Hematopoietic multipotent progenitor cell treated with erythropoietin and hydrocortisone succinate and interleukin-3 and kit ligand, for 8 days (in vitro differentiated cells): ENCODE results near the gene PSMG3.
A peak's percentile ranks its signal among the peaks of the same experiment; 100 is the strongest.

Experiments used
- DNase-seq: peaks from one replicate; pipeline ENCODE4 v3.0.0-alpha.2; 2015

PSMG3 gene

DNA sequence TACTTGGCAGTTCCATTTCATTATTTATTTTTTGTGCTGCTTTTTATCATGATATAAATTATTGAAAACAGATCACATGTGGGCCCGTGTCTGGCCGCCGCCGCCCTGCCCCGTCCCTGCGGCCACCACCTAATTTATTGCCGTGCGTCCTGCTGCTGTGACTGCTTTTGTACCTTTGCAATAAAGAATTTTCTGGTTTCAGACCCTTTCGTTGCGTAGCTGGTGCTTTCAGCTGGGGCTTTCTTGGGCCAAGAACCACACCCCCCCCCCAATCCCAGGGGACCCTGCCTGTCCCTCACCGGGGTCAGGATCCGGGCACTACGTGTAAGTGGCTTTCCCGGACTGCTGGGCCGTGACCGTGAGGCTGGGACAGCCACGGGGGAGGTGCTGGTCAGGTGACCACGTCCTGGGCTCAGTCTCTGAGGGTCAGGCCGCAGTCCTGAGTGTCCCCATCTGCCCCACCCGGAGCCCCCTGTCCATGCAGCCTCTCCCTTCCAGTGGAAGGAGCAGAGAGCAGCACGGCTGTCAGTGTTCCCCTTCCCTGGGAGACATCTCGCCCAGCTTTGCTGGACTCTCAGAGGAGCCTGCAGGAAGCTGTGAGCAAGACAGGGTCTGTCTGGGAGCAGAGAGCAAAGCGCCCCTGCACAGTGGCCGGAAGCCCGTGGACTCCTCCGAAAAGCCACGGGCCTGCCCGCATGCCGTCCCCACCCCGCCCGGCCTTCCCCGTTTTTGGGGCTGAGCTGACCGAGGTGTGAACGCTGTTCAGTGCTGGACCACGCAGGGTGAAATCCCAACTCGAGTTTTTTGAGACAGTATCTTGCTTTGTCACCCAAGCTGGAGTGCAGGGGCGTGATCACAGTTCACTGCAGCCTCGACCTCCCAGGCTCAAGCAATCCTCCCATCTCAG lies 26.7 kb downstream of the PSMG3 start:
- DNase-seq, result no peak

DNA sequence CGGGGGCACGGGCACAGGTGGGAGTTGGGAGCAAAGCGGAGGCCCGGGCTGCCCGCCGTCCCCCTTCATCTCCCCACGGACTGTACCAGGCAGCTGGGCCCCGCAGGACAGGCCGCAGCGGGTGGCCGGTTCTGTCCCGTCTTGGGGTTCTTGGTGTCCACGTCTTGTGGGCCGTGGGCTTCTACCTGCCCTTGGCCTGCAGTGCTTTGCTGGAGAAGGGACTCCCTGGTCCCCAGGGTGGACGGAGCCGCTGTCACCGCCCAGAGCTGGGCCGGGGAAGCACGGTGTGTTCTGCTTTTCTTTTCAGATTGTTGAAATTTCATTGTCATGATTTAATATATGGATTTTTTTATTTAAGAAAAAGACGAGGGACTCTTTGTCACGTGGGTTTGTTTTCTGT lies 27.5 kb downstream of the PSMG3 start:
- no peak for DNase-seq

DNA sequence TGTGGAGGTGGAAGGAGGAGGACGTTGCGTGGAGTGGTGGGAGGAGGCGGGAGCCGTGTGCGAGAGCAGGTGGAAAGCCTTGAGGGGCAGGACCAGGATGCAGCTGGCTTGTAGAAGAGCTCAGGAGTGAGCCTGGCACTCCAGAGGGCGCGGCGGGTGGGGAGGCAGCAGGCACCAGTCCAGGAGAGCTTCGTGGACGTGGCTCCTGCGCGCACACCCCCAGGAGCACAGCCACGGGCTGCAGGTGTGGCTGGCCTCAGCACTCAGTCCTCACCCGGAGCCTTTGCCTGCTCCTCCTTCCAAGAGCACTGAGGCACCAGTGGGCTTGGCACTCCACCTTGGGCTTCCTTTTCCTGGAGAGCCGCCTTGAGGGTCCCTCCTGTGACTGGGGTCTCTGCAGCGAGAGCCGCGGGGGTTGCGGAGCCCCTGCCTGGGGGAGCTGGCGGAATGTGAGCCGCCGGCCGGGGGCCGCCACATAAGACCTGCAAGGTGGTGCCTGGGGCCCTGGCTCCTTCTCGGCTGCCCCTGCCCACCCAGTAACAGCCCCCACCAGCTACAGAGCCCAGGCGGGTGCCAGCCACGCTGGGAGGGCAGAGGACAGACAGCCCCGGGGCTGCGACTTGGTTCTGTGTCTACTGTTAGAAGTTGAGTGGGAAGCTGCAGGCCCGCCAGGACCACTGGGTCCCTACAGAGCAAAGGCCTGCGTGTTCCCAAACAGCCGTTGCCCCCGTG lies 28.2 kb downstream of the PSMG3 start:
- no peak for DNase-seq

DNA sequence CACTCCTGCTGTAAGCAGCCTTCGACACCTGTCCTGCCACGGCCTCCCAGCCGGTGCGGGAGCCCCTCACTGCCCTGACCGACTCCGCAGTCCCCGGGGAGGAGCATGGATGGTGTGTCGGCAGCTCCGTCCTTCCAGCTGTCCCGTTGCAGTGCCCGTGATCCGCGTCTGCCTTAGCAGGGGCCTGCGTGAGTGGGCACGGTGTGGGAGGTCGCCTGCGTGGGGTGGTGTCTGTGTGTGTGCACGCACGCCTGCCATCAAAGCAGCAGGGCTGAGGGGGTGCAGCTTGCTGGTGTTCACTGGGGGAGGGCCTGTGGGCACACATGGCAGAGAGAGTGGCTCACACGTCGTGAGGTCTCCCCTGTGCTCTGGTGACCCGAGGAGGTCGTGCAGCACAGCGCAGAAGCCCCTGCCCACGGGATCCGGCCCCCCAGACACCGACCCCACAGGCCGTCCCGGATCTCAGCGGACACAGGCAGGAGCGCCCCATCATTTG lies 29.0 kb downstream of the PSMG3 start:
- no peak for DNase-seq

DNA sequence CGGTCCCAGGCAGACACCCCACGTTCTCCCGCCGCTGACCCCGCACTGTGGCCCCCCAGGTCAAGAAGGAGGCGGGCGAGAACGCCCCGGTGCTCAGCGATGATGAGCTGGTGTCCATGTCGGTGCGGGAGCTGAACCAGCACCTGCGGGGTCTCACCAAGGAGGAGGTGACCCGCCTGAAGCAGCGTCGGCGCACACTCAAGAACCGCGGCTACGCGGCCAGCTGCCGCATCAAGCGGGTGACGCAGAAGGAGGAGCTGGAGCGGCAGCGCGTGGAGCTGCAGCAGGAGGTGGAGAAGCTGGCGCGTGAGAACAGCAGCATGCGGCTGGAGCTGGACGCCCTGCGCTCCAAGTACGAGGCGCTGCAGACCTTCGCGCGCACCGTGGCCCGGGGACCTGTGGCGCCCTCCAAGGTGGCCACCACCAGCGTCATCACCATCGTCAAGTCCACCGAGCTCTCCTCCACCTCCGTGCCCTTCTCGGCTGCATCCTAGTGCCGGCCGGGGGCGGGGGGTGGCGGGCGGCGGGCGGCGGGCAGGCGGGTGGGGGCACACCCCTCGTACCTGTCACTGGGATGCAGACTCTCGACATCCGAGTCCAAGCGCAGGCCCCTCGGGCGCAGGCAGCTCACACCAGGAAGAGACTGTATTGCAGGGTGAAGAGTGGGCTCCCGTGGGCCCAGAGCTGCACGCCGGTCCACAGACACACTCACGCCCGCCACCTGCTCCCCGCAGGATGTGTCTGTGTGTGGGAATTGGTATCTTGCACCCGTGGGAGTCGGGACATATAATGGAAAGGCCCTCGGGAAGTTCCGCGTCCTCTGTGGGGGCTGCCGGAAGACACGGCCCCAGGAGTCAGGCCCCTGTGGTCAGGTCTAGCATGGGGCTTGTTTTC lies 29.7 kb downstream of the PSMG3 start:
- no peak for DNase-seq

DNA sequence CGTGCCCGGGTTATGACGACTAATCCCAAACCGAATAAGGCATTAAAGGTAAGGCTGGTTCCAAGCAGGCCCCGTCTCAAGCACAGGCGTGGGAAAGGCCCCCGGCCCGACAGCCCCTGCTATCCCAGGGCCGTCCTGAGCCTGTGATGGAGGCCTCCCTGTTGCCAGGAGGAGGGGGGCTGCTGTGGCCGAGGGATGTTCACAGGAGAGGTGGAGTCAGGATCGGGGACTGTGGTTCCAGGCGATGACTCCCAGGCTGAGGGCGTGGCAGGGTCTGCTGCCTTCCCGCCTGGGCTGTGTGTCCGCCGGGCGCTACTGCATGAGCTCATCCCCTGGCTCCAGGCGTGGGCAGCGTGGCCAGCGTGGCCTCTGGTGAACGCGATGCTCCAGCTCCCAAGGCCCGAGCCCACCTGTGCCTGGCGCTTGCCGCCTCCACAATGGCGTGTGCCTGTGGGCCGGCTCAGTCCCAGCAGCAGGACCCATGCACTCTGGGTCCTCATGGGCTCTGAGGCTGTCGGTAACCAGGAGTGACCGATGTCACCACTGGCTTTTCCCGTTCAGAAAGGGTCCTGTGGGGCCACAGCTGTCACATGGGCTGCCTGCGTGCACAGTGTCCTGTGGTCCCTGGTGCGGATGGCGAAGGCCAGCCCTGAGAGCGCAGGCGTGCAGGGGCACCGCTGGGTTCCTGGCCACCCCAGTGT lies 30.5 kb downstream of the PSMG3 start:
- DNase-seq, result no peak

DNA sequence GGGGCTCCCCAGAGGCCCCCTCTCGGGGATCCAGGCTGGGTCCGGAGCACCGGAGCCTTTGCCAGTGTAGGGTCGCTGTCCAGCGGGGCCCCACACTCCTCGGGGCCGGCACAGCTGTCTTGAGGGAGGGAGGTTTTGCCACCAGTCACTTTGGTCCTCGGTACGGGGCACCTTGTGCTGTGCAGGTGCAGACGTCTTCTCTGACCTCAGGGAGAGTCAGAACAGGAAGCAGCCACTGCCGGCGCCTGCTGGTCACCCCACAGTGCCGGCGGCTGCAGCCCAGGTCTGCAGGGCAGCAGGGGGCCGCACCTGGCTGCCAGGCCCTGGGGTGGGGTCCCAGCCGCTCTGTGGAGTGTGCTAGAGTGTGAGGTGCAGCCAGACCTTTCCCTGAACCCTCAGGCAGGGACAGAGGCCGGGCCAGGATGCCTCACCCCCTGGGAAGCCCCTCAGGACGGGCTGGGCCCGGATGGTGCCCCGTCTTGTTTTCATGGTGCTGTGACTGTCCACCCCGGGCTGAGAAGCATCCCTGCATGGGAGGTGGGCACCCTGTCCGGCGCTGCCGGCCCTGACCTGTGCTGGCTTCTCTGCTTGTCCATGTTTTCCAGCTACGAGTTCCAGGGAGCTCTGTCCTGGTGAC lies 31.2 kb downstream of the PSMG3 start:
- DNase-seq, result no peak

DNA sequence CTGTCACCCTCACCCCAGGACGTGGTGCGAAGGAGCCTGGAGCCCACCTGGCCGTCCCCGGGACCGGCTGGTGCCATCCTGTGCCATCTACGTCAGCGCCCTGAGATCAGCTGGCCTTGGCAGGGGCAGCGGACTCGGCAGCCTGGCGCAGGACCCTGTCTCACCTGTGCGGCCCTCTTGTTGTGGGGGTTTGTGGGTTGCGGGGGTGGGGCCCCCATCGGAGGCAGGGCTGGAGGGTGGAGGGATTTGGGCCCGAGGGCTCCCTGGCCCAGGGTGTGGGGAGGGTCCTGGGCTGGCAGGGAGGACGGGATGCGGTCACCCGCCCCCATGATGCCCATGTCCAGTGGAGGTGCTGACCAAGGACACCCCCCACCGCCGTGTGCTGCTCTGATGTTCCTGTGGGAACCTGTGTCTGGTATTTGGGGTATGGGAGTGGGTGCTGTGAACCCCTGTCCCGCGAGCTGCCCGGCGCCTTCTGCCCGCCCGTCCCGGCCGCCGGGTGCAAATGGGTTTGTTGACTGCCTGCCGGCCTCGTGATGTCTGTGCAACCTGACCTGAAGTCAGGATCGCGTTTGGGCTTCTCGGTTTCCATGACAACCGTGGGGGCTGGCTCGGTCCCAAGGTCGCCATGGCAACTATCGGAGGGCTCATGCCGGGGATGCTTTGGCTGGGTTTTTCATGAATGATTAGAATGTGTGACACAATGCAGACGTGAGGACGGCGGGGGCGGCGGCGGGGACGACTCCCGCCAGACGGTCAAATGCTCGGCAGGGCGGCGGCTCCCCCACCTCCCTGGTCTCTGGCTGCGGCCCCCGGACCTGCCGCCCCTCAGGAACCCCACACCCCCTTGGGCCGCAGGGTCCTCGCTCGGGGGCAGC lies 32.1 kb downstream of the PSMG3 start:
- DNase-seq, result peak; percentile 86

DNA sequence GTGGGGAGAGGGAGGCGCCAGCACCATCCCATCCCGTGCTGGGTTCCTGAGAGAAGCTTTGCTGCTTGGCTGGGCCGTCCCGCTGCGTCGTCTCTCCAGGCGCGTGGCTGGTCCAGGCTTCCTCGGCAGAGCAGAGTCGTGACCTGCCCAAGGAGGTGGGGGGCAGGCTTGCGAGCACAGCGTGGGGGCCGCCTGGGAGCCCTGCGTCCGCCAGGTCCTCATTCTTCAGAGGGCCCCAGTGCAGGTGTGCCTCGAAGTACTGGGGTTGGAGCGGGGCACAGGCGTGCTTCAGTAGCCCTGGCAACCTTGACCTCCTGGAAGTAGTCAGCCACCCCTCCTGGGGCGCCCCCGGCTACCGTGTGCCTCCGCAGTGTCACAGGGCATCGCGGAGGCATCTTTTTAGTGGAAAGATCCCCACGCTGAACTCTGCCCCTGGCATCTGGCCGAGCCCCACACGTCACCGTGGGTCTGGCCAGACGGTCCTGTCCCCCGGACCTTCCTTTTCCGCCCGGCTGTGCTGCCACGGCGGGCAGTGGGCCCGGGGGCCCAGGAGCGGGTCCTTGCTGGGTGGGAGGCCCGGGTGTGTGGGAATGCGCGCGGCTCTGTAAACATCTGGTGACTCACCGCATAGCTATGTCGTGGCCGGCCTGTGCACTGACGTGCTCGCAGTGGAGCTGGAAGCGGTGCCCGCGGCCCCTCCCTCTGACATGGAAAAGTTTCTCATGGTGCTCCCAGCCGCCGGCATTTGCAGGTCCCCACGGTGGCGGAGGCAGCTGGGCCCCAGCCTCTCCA lies 32.9 kb downstream of the PSMG3 start:
- no peak for DNase-seq

DNA sequence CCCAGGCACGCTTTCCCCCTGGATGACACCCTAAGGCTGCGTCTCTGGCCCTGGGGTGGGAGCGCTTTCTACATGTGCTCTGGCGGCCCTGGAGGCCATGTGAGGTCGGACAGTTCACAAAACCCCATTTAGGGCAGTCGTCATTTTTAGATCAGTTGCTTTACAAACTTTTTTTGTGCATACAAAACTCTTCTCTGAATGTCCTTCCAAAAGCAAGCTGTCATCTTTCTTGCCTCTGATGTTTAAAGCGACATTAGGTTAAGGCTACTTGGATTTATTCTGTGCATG lies 33.4 kb downstream of the PSMG3 start:
- DNase-seq, result no peak

DNA sequence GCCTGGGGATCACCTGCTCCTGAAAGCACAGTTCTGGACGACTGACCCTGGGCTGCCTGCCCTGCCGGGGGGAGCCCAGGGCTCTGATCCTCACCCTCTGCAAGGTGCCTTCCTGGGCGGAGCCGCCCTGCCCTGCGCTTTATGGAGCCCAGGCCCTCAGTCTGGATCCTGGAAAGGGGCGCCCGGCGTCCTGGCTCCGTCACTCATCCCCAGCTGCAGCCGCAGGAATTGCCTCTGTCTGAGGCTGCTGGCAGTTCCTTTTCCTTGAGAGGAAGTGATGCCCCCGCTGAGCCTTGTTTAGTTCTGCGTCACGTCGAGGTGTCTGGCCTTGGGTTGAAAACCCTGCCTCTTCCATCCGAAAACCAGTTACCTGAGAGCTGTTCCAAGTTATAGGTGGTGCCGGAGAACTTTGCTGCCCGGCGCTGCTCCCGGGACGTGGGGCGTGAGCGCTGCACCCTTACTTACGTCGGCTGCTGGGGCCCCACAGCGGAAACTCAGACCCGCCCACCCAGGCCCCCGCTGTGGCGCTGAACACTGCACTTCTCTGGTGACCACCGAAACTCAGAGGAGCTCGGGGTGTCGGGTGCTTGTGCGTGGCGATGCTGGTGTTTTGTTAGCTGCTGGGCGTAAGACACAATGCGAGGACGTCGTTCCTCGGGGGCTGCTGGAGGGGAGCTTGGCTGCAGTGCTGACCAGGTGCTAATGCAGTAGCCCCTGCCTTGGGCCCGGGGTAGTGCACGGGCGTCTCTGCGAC lies 34.0 kb downstream of the PSMG3 start:
- no peak for DNase-seq

DNA sequence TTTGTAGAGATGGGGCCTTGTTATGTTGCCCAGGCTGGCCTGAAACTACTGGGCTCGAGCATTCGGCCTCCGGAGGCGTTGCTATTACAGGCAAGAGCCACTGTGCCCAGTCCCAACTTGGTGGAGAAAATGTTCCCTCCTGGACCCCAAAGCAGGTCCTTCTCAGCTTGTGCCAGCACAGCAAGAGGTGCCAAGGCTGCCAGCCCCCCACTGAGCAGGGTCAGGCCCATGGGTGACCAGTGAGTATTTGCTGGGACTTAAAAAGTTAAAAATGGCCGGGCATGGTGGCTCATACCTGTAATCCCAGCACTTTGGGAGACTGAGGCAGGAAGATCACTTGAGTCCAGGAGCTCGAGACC lies 34.8 kb downstream of the PSMG3 start:
- no peak for DNase-seq

DNA sequence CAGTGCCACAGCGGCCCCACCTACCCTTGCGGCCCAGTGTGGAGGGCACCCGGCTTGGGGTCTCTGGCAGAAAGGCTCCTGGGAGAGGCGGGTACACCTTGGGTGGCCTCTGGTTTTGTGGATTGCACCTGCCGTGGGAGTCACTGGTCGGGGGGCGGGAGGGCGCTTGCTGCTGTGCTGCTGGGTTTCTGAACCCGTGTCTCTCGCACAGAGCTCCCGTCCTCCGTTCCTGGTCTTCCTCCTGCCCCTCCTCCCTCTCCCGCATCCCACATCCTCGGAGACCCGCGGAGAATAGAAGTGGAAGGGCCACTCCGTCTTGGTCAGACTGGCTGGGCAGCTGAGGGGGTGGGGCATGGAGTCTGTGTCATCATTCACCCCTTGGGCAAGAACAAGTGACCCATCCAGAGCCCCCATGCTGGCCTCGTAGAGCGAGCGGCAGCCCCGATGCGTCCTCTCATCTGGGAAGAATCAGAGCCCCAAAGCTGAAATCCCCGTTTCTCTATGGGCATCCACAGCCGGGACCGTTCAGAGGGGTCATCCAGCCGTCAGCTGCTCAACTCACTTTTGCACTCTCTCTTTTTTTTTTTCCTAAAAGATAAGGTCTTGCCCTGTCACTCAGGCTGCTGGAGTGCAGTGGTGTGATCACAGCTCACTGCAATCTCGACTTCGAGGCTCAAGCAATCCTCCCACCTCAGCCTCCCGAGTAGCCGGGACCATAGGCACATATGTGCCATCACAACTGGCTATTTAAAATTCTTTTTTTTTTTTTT lies 35.3 kb downstream of the PSMG3 start:
- DNase-seq, result no peak

DNA sequence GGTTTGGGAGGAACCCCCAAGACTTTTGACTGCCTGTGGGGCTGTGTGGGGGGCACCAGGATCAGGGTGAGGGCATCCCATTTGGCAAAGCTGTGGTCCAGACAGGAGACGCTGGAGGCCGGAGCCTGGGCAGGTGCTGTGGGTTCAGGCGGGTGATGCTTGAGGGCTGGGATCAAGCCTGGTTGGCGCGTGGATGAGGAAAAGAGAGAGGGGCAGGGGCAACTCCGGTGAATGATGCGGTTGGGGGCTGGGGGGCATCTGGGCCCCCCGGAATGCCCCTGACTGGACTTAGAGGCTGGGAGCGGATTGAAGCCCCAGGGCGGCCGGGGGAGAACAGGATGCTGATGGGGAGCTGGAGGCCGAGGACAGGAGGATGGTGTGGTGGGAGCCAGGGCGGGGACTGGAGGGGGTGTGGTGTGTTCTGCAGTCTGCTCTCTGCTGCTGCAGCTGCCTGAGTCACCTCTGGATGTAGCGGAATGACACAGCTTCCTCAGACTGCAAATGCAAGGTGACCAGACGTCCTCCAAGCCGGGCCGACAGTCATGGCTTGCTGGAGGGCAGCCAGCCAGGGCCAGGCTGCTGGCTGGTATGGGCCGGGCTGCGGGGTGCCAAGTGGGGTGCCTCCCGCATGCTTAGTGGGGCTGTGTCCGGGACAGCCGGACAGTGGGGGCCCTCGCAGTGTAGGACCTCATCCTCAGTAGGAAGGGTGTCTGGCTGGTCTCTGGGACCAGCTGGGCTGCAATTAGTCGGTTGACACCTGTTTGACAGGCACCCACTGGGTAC lies 36.1 kb downstream of the PSMG3 start:
- peak; percentile 30 for DNase-seq

DNA sequence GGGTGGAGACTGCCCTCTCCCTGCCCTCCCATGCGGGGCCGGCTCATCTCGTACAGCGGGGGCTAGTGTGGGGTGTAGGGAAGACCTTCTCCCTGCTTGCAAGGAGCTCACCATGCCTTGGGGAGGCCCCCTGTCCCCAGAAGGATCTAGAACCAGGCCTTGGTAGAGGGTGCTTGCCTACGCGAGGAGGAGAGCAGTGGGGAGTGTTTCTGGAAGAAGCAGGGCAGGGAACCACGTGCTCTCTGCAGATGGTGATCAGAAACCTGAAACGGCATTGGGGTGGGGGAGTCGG lies 36.6 kb downstream of the PSMG3 start:
- DNase-seq, result no peak

DNA sequence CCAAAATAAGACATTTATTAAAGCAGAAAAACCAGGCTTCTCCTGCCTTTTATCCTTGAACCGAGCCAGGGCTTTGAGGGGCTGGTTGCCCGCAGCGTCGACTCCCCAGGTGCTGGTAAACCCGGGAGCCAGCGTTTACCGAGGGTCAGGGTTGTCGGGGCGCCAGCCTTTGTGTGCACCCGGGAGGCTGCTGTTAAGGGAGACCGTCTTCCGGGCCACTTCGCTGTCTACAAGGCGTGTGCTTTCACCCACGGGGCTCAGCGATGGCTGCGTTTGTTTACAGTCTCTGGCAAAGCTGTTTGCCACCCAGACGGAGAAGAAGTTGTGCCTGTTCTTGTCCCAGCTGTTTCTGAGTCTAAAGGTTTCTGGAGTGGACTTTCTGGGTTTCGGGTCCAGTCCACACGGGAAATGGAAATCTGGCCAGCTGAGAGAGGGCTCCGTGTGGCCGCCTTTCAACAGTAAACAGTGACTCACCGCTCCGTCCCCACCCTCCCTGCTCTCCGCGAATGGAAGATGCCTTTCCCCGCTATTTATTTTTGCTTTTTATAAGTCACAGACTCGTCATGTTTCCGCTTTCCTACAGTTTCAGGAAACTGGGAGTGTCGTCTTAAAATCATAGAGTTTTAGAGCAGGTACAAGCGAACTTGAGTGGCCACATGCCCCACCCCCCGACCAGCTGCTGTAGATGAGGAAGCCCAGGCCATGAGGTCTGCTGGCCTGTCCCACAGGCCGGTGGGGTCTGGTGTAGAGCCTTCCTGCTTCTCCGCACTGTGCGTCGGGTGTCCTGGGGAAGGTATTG lies 37.2 kb downstream of the PSMG3 start:
- DNase-seq, result peak; percentile 40

DNA sequence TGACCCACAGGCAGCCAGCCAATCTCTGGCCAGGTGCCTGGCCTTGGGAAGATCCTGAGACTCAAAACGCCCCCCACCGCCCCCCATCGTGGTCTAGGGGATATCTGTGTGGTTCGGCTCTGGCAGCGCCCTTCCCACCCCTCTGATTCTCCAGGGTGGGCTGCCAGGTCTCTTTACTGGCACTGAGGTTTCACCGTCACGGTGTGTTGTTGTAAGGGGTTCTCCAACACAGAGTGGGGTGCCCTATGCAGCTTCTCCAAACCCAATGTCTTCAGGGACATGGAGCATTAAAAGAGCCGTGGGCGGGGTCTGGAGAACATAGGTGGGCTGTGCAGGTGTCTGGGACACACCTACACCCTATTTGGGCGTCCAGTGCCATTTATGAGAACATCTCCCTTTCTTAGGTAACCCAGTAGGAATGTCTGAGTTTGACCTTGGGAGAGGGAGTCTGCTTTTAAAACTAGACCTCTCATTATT lies 37.8 kb downstream of the PSMG3 start:
- DNase-seq, result no peak
